Fibroblast of lung (primary cell): ENCODE results near the gene TMX2. TPM values are rescaled to one million over a fixed set of nuclear protein-coding genes. Genes with fewer than 3 reads are reported as not detected.
A peak's percentile ranks its signal among the peaks of the same experiment; 100 is the strongest.

Source experiments
- DNase-seq, 2 donors: peaks; one replicate each; pipeline versions ENCODE4 v3.0.0 to v3.0.0-alpha.2; 2010; ENCODE audit warnings: low read depth in 2 of 2
- H2AFZ ChIP-seq: 2 replicates; pipeline ENCODE4 v1.5.1; 2012; ENCODE audit warnings: low read length, control low read depth, inconsistent platforms
- H3K27ac ChIP-seq: 2 replicates; pipeline ENCODE4 v1.5.1; 2011; ENCODE audit warnings: low read length, control low read depth; ENCODE audit not compliant: insufficient read depth
- H3K27me3 ChIP-seq: 2 replicates; pipeline ENCODE4 v1.5.1; 2011; ENCODE audit warnings: mild to moderate bottlenecking, low read length; ENCODE audit not compliant: control insufficient read depth, insufficient read depth
- H3K36me3 ChIP-seq: 2 replicates; pipeline ENCODE4 v1.5.1; 2011; ENCODE audit warnings: low read length; ENCODE audit not compliant: control insufficient read depth, insufficient read depth
- H3K4me1 ChIP-seq: 2 replicates; pipeline ENCODE4 v1.5.1; 2011; ENCODE audit warnings: low read length; ENCODE audit not compliant: control insufficient read depth, insufficient read depth; ENCODE audit errors: extremely low read depth
- H3K4me2 ChIP-seq: 2 replicates; pipeline ENCODE4 v1.5.1; 2011; ENCODE audit warnings: low read length, control low read depth; ENCODE audit not compliant: insufficient read depth; ENCODE audit errors: extremely low read depth
- H3K4me3 ChIP-seq, 4 experiments: fragments of 200-600 bp in 1 of 4; sonication (generic) in 1 of 4; replicated peaks in 1 of 4; 2 replicates each; pipeline ENCODE4 v1.5.1; 2011 to 2016; ENCODE audit warnings: low read length in 4 of 4, low read depth in 3 of 4, mild to moderate bottlenecking in 3 of 4, control low read depth in 2 of 4, inconsistent platforms in 1 of 4, mixed read lengths in 1 of 4; ENCODE audit not compliant: insufficient read depth in 1 of 4; ENCODE audit errors: control extremely low read depth in 1 of 4
- H3K79me2 ChIP-seq: 2 replicates; pipeline ENCODE4 v1.5.1; 2012; ENCODE audit warnings: mild to moderate bottlenecking, low read length, inconsistent platforms; ENCODE audit not compliant: control insufficient read depth, insufficient read depth
- H3K9ac ChIP-seq: 2 replicates; pipeline ENCODE4 v1.5.1; 2011; ENCODE audit warnings: mild to moderate bottlenecking, low read length, control low read depth; ENCODE audit not compliant: insufficient read depth
- H3K9me3 ChIP-seq: 2 replicates; pipeline ENCODE4 v1.5.1; 2012; ENCODE audit warnings: low read depth, low read length; ENCODE audit not compliant: control insufficient read depth, insufficient read depth
- H4K20me1 ChIP-seq: 2 replicates; pipeline ENCODE4 v1.5.1; 2011; ENCODE audit warnings: low read length; ENCODE audit not compliant: control insufficient read depth, insufficient read depth; ENCODE audit errors: extremely low read depth
- CTCF ChIP-seq, 2 donors: IDR thresholded peaks in 1 of 2; conservative IDR thresholded peaks in 1 of 2; 1 replicate in 1 of 2; 2 replicates in 1 of 2; pipeline ENCODE4 v1.5.1; 2011 to 2012; ENCODE audit warnings: low read length in 2 of 2, control low read depth in 1 of 2, inconsistent platforms in 1 of 2, low read depth in 1 of 2, mild to moderate bottlenecking in 1 of 2
- EZH2 ChIP-seq: IDR thresholded peaks from 2 replicates; pipeline ENCODE4 v1.5.1; 2012; ENCODE audit warnings: low read length, control low read depth, mild to moderate bottlenecking; ENCODE audit errors: missing control alignments
- polyA plus RNA-seq, 2 donors: library from polyadenylated mRNA; depleted of rRNA in 1 of 2; stranded (reverse) in 1 of 2; unstranded in 1 of 2; fragments of >200 nt; gene quantifications; 2 replicates each; pipeline ENCODE4 v1.2.1, GENCODE V29; 2011 to 2012; ENCODE audit warnings: missing spikeins in 1 of 2
- total RNA-seq: library from RNA; depleted of rRNA; stranded (reverse); fragments of >200 nt; gene quantifications from 2 replicates; pipeline ENCODE4 v1.2.1, GENCODE V29; 2014

The TMX2 gene
- total and polyA plus RNA-seq, 2 donors (not counting 1 experiment from before 2014, with no cell fraction given) = 62.8 to 71.8 TPM

DNA sequence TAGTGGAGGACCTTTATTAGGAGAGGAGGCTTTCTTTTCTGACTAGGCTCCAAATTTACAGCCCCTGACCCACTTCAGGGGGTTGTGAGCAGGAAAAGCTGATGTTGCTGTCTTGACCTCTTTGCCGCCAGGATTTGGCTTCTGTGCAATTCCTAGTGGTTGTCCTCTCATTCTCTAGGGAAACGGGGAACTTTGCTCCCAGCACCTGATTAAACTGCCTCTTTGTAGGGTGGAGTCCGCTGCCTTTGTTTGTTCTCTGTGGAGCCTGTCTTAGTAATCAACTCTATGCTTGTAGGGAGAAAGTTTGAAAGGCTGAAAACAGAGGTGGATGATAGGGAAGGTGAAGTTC lies 65.5 kb downstream of the TMX2 start:
- Histone ChIP-seq H4K20me1 (peaks cover 1% of the 10 kb centered on the region), H3K79me2 (peaks cover 91% of the 10 kb centered on the region), H2AFZ (no peak overlapping the region), H3K4me3 (peak overlapping the region in 3 of 4 experiments; percentile 2 to 56 (median 48)), H3K4me1 (peaks cover 31% of the 10 kb centered on the region), H3K9ac (peak overlapping the region; percentile 11), H3K36me3 (peaks cover 1% of the 10 kb centered on the region), H3K9me3 (no peaks in the 10 kb centered on the region), H3K4me2 (peak overlapping the region; percentile 74), H3K27me3 (no peaks in the 10 kb centered on the region), H3K27ac (peak overlapping the region; percentile 63)
- DNase-seq = no peak
- TF ChIP-seq EZH2 = no peak
- TF ChIP-seq CTCF (conservative IDR thresholded peaks at IDR 0.05 in 1 of 2, IDR thresholded peaks at IDR 0.05 in 1 of 2; ENCODE audit: low read depth in 1 of 2, low read length in 2 of 2) = no peak

DNA sequence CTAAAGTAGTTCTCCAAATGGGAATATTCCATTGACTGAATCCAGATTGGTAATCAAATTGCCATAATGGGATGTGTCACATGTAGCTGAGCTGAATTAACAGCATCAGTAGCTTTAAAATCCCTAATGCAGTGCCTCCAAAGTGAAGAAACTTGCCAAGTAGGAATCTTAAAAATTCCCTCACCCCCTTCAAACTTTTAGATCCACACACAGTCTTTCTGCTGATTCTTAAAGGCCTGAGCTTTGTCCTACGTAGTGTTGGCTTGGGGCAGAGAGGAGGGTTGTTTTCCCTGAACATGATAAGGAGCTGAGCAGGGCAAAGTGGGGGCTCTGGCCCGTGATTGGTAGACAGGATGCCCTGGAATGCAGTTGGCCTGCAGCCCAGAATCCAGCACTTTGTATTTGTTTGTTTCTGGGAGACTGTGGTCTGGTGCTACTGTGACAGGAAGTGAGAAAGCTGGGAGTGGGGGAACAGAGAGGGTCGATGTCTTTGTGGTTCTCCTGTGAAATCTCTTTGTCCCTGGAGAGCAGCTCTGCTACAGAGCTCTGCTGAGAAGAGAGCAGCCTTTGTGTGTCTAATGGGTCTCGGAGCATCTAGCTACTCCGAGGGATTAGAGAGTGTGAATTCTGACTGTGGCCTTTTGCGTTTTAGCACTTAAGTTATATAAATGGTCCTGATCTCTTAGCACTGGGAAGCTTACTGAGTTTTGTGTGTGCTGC lies 66.1 kb downstream of the TMX2 start:
- TF ChIP-seq CTCF (conservative IDR thresholded peaks at IDR 0.05 in 1 of 2, IDR thresholded peaks at IDR 0.05 in 1 of 2; ENCODE audit: low read depth in 1 of 2, low read length in 2 of 2) (no peak), EZH2 (no peak)
- Histone ChIP-seq H3K4me3 (peak overlapping the region in 3 of 4 experiments; percentile 2 to 56 (median 48)), H3K9me3 (no peaks in the 10 kb centered on the region), H3K36me3 (peaks cover 1% of the 10 kb centered on the region), H4K20me1 (peaks cover 1% of the 10 kb centered on the region), H2AFZ (no peak overlapping the region), H3K4me2 (peak overlapping the region; percentile 74), H3K9ac (peak overlapping the region; percentile 22), H3K79me2 (peaks cover 88% of the 10 kb centered on the region), H3K27ac (peak overlapping the region; percentile 63), H3K27me3 (no peaks in the 10 kb centered on the region), H3K4me1 (peaks cover 31% of the 10 kb centered on the region)
- peak; percentile 96 to 99 for DNase-seq

DNA sequence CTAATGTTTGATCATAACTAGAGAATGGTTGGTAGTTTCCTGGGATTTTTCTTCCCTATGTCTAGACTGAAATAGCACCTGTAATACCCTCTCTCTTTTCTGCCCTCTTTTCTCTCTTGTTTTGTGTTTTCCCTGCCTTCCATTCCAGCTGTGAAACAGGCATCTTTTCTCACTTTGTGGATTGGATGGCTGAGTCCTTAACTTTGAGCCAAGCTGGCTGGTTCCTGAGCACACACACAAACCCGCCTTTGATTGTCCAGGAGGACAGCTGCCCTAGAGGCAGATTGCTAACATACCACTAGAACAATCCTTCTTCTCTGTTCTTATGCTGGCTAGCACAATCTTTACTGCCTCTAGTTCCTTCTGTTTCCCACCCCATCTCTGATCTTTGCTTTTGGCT lies 66.9 kb downstream of the TMX2 start:
- H3K79me2 ChIP-seq = peaks cover 89% of the 10 kb centered on the region
- TF ChIP-seq CTCF (conservative IDR thresholded peaks at IDR 0.05 in 1 of 2, IDR thresholded peaks at IDR 0.05 in 1 of 2; ENCODE audit: low read depth in 1 of 2, low read length in 2 of 2) (no peak), EZH2 (no peak)
- no peaks in the 10 kb centered on the region for H3K27me3 ChIP-seq
- peak overlapping the region; percentile 63 for H3K27ac ChIP-seq
- H3K4me3 ChIP-seq = no peak overlapping the region
- H3K36me3 ChIP-seq = peaks cover 1% of the 10 kb centered on the region
- no peak overlapping the region for H2AFZ ChIP-seq
- H4K20me1 ChIP-seq = peaks cover 1% of the 10 kb centered on the region
- no peak overlapping the region for H3K4me2 ChIP-seq
- H3K9me3 ChIP-seq = no peaks in the 10 kb centered on the region
- H3K4me1 ChIP-seq = peaks cover 31% of the 10 kb centered on the region
- DNase-seq = peak in 1 of 2 donors; percentile 78
- H3K9ac ChIP-seq = peak overlapping the region; percentile 22
